ENCODE measurements around the gene PHLDA1. TPM values are rescaled to one million over a fixed set of nuclear protein-coding genes. Genes with fewer than 3 reads are reported as not detected.

The PHLDA1 gene
- total and polyA plus RNA-seq, 8 donors = 2.9 to 16.1 (median 5.0) TPM

DNA sequence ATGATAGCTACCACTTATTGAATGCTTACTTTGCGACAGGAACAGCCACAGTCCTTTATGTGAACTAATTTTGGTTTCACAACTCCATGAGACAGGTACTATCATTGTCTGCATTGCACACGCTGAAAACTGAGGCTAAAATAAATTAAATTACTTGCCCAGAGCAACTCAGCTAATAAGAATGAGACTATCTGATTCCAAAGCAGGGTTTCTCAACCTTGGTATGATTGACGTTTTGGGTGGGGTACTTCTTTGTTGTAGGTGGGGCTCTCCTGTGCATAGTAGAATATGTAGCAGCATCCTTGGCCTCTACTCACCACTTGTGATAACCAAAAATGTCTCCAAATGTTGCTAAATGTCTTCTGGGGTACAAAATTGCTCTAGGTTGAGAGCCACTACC is 9.1 kb downstream of the PHLDA1 start:
- TF ChIP-seq, protein P1, sequence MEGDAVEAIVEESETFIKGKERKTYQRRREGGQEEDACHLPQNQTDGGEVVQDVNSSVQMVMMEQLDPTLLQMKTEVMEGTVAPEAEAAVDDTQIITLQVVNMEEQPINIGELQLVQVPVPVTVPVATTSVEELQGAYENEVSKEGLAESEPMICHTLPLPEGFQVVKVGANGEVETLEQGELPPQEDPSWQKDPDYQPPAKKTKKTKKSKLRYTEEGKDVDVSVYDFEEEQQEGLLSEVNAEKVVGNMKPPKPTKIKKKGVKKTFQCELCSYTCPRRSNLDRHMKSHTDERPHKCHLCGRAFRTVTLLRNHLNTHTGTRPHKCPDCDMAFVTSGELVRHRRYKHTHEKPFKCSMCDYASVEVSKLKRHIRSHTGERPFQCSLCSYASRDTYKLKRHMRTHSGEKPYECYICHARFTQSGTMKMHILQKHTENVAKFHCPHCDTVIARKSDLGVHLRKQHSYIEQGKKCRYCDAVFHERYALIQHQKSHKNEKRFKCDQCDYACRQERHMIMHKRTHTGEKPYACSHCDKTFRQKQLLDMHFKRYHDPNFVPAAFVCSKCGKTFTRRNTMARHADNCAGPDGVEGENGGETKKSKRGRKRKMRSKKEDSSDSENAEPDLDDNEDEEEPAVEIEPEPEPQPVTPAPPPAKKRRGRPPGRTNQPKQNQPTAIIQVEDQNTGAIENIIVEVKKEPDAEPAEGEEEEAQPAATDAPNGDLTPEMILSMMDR (IDR thresholded peaks at IDR 0.05) = no peak
- Histone ChIP-seq H3K4me3 (no peak overlapping the region), H3K27ac (no peak overlapping the region), H3K9me3 (no peaks in the 10 kb centered on the region), H3K36me3 (no peaks in the 10 kb centered on the region), H3K27me3 (no peaks in the 10 kb centered on the region), H3K4me1 (peaks cover 0 to 12% (median 3%) of the 10 kb centered on the region in 3 donors)
- no peak for DNase-seq
- FAIRE-seq = no peak
- ATAC-seq = no peak
- intact Hi-C loops (cut with DNase I) = no loop called here
- 83 to 88% methylated on average over 3 of the region's 3 CpGs for WGBS, 2 donors

DNA sequence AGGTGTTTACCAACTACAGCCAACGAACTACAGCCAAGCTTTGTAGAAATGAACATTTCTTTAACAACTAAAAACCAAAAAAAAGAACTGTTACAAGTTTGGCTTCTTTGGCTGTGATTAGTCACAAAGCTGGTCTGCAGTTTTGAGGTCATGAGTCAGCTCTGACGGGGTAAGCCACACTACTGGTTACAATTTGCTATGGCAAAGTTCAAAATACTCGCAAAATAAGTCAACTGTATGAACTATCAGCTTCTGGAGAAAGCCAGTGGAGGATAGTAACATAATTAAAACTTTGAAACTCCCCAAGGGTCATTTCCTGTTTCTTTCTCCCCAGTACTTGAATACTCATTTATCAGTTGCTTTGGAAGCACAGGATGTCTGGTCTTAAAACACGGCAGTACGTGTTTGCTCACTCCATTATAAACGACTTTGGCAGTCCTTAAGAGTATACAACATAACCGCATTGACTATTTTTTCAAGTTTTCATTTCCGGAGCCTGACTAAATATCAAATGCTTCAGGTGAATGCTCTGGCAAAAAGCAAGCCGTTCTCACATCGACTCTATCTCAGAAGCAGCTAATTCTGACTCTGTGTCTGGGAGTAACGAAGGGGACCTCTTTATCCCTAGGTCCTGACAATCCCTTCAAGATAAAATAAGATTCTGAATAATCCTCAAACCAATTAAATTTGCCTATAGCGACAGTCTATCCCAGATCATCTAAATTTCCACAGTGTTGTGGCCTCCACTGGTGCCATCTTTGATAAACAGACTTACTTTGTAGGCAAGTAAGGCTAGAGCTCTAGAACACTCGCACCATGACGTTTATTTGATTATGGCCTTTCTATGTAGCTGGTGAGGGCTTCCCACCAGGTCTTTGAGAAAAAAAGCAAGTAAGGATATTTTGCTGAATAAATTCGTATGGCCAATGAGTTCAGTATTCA is 10.6 kb downstream of the PHLDA1 start:
- Histone ChIP-seq H3K27me3 (no peaks in the 10 kb centered on the region), H3K4me1 (peaks cover 0 to 9% (median 0%) of the 10 kb centered on the region in 3 donors), H3K9me3 (no peaks in the 10 kb centered on the region), H3K4me3 (no peak overlapping the region), H3K27ac (peak overlapping the region in 2 of 4 donors; percentile 11 to 53), H3K36me3 (no peaks in the 10 kb centered on the region)
- TF ChIP-seq, protein P1 (IDR thresholded peaks at IDR 0.05) = no peak
- FAIRE-seq (no peak), ATAC-seq (peak in 3 of 4 donors; percentile 58 to 81 (median 73)), DNase-seq (no peak)
- intact Hi-C loops (cut with DNase I) = no loop called here
- WGBS, 2 donors = 60 to 66% methylated on average over 15 of the region's 15 CpGs

DNA sequence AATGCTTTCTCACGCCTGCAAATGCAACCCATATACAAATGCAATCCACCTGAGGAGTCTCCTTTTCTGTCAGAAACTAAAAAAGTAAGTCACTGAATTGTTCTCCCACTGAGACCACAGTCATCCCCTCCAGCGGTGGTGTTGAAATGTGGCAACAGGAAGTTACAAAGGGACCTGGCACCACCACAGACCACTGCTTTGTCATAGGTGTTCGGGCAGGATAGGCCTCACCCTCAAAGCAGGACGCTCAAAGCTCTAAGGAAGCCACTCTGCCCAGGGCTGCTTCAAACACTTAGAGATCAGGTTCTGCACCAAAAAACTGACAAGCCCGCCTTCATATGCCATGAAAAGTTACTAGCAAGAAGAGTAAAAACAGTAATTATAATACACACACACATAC is 11.3 kb downstream of the PHLDA1 start:
- H3K9me3 ChIP-seq = no peaks in the 10 kb centered on the region
- no peaks in the 10 kb centered on the region for H3K27me3 ChIP-seq
- DNase-seq = no peak
- no peak overlapping the region for H3K4me3 ChIP-seq
- WGBS, 2 donors = 76 to 83% methylated on average over 5 of the region's 5 CpGs
- no peaks in the 10 kb centered on the region for H3K36me3 ChIP-seq
- H3K4me1 ChIP-seq = peaks cover 0 to 8% (median 0%) of the 10 kb centered on the region in 3 donors
- no peak for FAIRE-seq
- TF ChIP-seq, protein P1 (IDR thresholded peaks at IDR 0.05) = no peak
- ATAC-seq = peak in 3 of 4 donors; percentile 38 to 65 (median 40)
- peak overlapping the region in 2 of 4 donors; percentile 11 to 53 for H3K27ac ChIP-seq
- intact Hi-C loops (cut with DNase I) = no loop called here

DNA sequence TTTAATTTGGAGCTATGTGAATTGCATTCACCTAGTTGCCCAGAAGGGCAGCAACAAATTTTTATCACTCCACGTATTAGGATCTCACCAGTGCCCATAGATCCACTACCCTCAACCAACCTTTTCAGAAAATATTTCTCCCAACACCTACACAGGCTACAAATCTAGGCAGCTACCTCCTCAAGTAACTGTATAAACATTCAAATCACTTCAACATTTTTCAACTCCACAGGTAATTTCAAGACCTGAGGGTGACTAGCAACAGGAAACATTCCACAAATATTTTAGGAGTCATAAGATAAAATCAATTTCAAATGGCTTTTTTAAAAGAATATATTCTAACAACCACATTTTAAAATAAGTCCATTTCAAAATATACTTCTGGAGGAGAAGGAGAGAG is 12.9 kb downstream of the PHLDA1 start:
- WGBS, 2 donors = 63 to 76% methylated on average over 1 of the region's 1 CpG
- intact Hi-C loops (cut with DNase I) = no loop called here
- no peak for DNase-seq
- Histone ChIP-seq H3K4me1 (peaks cover 0 to 8% (median 0%) of the 10 kb centered on the region in 3 donors), H3K9me3 (no peaks in the 10 kb centered on the region), H3K27ac (no peak overlapping the region), H3K36me3 (no peaks in the 10 kb centered on the region), H3K4me3 (no peak overlapping the region), H3K27me3 (no peaks in the 10 kb centered on the region)
- TF ChIP-seq, protein P1 (IDR thresholded peaks at IDR 0.05) = no peak
- no peak for FAIRE-seq
- ATAC-seq = peak in 2 of 4 donors; percentile 20 to 47

DNA sequence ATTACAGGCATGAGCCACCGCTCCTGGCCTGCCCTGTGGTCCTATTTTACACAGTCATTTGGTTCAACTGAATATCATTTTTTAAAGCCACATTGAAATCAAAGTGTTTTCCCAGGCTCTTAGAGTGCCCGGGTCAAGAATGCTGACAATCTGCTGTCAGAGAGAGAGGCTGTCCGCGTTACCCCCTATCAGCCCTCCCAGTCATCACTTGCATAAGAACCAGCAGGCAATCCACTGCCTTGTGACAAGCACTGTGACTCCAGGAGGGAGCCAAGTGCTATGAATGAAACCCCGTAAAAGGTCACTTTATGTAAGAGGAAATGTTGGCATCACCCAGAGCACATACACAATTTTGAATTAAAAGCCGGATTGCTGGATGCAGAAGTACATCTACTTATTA is 13.5 kb downstream of the PHLDA1 start:
- Histone ChIP-seq H3K36me3 (no peaks in the 10 kb centered on the region), H3K27ac (no peak overlapping the region), H3K27me3 (no peaks in the 10 kb centered on the region), H3K9me3 (no peaks in the 10 kb centered on the region), H3K4me3 (no peak overlapping the region), H3K4me1 (peaks cover 0 to 8% (median 0%) of the 10 kb centered on the region in 3 donors)
- WGBS, 2 donors = 63 to 66% methylated on average over 6 of the region's 6 CpGs
- TF ChIP-seq, protein P1 (IDR thresholded peaks at IDR 0.05) = no peak
- no peak for FAIRE-seq
- intact Hi-C loops (cut with DNase I) = no loop called here
- DNase-seq = no peak
- ATAC-seq = no peak

Measured in pancreas (tissue), 10 donors.